ENCODE measurements around the gene OBP2B. TPM values are rescaled to one million over a fixed set of nuclear protein-coding genes. Genes with fewer than 3 reads are reported as not detected.
"Not testable (repeated sequence)": the region's sequence is repeated elsewhere in the genome, so short reads cannot be mapped to it uniquely, and the experiment has no call there.

OBP2B gene
- total and polyA plus RNA-seq, 11 donors, result 0.38 TPM; not detected in 10

GRCh38 chr9:133235549-133236222, 26.6 kb upstream of the OBP2B start:
- 76 to 82% (median 79%) methylated on average over 9 to 11 of the region's 11 CpGs for WGBS, 4 donors
- TF ChIP-seq POLR2A (IDR thresholded peaks at IDR 0.05), result no peak
- no peak for TF ChIP-seq CTCF (IDR thresholded peaks at IDR 0.05)
- Histone ChIP-seq H3K4me1 (peaks cover 0 to 30% (median 21%) of the 10 kb centered on the region in 12 donors), H3K4me3 (no peak overlapping the region), H3K27me3 (no peaks in the 10 kb centered on the region), H3K36me3 (no peaks in the 10 kb centered on the region), H3K27ac (peak overlapping the region in 4 of 12 donors; percentile 29 to 95 (median 80)), H3K9me3 (no peaks in the 10 kb centered on the region)
- ATAC-seq, result no peak
- intact Hi-C loops (cut with DNase I), result loop anchor here in 5 of 10 donors (5.0 to 10.0 kb wide), 3 partner anchors 37 to 99 kb away; partner anchors contain the start of gene SURF6 (in 1 of the 5)
- no peak for DNase-seq

GRCh38 chr9:133234577-133235322, 25.7 kb upstream of the OBP2B start:
- Histone ChIP-seq H3K36me3 (no peaks in the 10 kb centered on the region), H3K9me3 (no peaks in the 10 kb centered on the region), H3K4me1 (peaks cover 0 to 30% (median 21%) of the 10 kb centered on the region in 12 donors), H3K27me3 (no peaks in the 10 kb centered on the region), H3K4me3 (no peak overlapping the region), H3K27ac (peak overlapping the region; percentile 24 to 95 (median 67))
- intact Hi-C loops (cut with DNase I), result loop anchor here in 6 of 10 donors (5.0 to 10.0 kb wide), 3 partner anchors 38 to 100 kb away; partner anchors contain the start of gene SURF6 (in 1 of the 6)
- WGBS, 4 donors, result 87 to 92% (median 90%) methylated on average over 18 to 31 of the region's 31 CpGs
- DNase-seq (no peak), ATAC-seq (no peak)
- no peak for TF ChIP-seq POLR2A (IDR thresholded peaks at IDR 0.05)
- no peak for TF ChIP-seq CTCF (IDR thresholded peaks at IDR 0.05)

- H3K4me1 ChIP-seq, result peaks cover 0 to 21% (median 14%) of the 10 kb centered on the region in 12 donors
- no peaks in the 10 kb centered on the region for H3K9me3 ChIP-seq
- peak overlapping the region in 2 of 12 donors; percentile 7 to 12 for H3K4me3 ChIP-seq
- intact Hi-C loops (cut with DNase I), result loop anchor here in 2 of 10 donors (5.0 to 10.0 kb wide), 2 partner anchors 47 to 101 kb away; partner anchors contain the start of gene SURF6 (in 1 of the 2)
- H3K27me3 ChIP-seq, result no peaks in the 10 kb centered on the region
- 67 to 71% (median 68%) methylated on average over 25 to 32 of the region's 32 CpGs for WGBS, 4 donors
- TF ChIP-seq CTCF (IDR thresholded peaks at IDR 0.05), result no peak
- TF ChIP-seq POLR2A (IDR thresholded peaks at IDR 0.05), result no peak
- H3K36me3 ChIP-seq, result no peaks in the 10 kb centered on the region
- ATAC-seq (peak in 1 of 4 donors; percentile 49), DNase-seq (peak in 2 of 5 donors; percentile 50 to 56)
- H3K27ac ChIP-seq, result peak overlapping the region; percentile 24 to 95 (median 67)
Observed at GRCh38 chr9:133233681-133234432, 24.8 kb upstream of the OBP2B start.

GRCh38 chr9:133231934-133232568, 23.0 kb upstream of the OBP2B start:
- not testable (repeated sequence) for H3K4me1 ChIP-seq, H3K27me3 ChIP-seq, DNase-seq, H3K27ac ChIP-seq, H3K36me3 ChIP-seq, H3K9me3 ChIP-seq, ATAC-seq, H3K4me3 ChIP-seq
- 84 to 88% (median 85%) methylated on average over 24 of the region's 24 CpGs for WGBS, 4 donors
- intact Hi-C loops (cut with DNase I), result loop anchor here in 2 of 10 donors (5.0 to 10.0 kb wide), 2 partner anchors 45 to 103 kb away; partner anchors contain the start of gene SURF6 (in 1 of the 2)

GRCh38 chr9:133230514-133230913, 21.5 kb upstream of the OBP2B start:
- not testable (repeated sequence) for H3K4me1 ChIP-seq, ATAC-seq, H3K36me3 ChIP-seq, H3K9me3 ChIP-seq, H3K27ac ChIP-seq, H3K4me3 ChIP-seq, DNase-seq, H3K27me3 ChIP-seq
- intact Hi-C loops (cut with DNase I), result loop anchor here in 2 of 10 donors (5.0 to 10.0 kb wide), 2 partner anchors 43 to 104 kb away; partner anchors contain the start of gene SURF6 (in 1 of the 2)
- 89 to 91% (median 90%) methylated on average over 7 of the region's 7 CpGs for WGBS, 4 donors

Data from heart left ventricle (tissue), 16 donors.